LNCaP clone FGC (cell line): Measurements from ENCODE around the gene NFAM1.

ENCODE experiments used
- DNase-seq: peaks from one replicate; pipeline ENCODE4 v3.0.0-alpha.2; 2011; ENCODE audit warnings: low read depth
- H3K4me3 ChIP-seq: 2 replicates; pipeline ENCODE4 v1.5.1; 2011; ENCODE audit warnings: mild to moderate bottlenecking, low read depth, low read length, control low read depth
- CTCF ChIP-seq: IDR thresholded peaks from 2 replicates; pipeline ENCODE4 v1.5.1; 2012; ENCODE audit warnings: mild to moderate bottlenecking; ENCODE audit not compliant: control insufficient read depth, insufficient read depth; ENCODE audit errors: extremely low read depth

The NFAM1 gene

GRCh38 chr22:42428025-42428424 lies 4.2 kb downstream of the NFAM1 start:
- DNase-seq, result no peak
- no peak for TF ChIP-seq CTCF
- H3K4me3 ChIP-seq, result no peak overlapping the region

GRCh38 chr22:42427167-42427566 lies 5.0 kb downstream of the NFAM1 start:
- no peak overlapping the region for H3K4me3 ChIP-seq
- no peak for TF ChIP-seq CTCF
- DNase-seq, result no peak

DNA sequence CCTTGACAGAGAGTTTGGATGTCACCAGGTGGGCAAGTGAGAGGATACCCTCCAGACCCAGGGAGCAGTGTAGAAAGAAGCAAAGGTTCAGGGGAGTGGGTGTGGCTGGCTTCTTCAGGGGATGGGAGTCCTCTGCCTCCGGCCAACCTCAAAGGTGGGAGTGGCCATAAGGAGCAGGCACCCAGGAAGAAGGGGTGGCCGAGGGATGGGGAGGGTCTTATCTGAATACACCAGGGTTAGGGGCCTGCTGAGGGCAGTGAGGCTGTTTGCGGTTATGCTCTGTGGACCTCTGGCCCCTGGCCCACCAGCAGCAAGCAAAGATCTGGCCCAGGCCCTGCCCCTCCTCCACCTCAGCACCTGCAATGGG lies 6.2 kb downstream of the NFAM1 start:
- H3K4me3 ChIP-seq, result no peak overlapping the region

DNA sequence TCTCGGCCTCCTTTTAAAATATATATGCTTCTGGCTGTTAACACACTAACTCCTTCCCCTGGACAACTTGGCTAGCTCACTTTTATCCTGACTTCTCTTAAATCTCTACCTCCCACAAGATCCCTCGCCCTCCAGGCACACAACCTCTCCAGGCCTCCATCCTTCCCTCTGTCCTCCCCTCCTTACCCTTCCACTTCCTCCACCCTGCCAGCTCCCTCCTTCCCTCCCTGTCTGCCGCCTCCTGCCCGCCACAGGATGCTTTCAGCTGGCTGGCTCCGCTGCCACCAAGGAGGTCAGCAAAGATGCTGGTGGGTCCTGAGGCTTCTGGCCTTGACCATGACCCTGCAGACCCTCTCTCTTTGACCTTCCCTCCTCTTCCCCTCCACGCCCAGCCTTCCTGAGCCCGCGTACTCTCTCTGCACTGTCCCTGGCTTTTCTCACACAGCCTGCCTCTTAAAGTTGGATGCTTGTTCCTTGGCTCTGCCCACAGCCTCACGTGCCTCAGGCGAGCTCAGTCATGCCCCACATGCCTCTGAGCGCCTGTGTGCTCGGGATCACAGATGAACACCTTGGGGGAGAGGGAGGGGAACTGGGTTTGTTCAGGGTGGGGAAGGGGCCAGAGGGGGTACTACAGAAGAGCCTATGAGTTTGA lies 6.7 kb downstream of the NFAM1 start:
- no peak for DNase-seq
- no peak overlapping the region for H3K4me3 ChIP-seq
- TF ChIP-seq CTCF, result no peak

More for the DNA sequence above, 6.2 kb downstream of the NFAM1 start:
- no peak for DNase-seq
- TF ChIP-seq CTCF, result no peak

- H3K4me3 ChIP-seq, result no peak overlapping the region
- TF ChIP-seq CTCF, result no peak
- no peak for DNase-seq
Observed at GRCh38 chr22:42419243-42419881, 12.8 kb downstream of the NFAM1 start.

DNA sequence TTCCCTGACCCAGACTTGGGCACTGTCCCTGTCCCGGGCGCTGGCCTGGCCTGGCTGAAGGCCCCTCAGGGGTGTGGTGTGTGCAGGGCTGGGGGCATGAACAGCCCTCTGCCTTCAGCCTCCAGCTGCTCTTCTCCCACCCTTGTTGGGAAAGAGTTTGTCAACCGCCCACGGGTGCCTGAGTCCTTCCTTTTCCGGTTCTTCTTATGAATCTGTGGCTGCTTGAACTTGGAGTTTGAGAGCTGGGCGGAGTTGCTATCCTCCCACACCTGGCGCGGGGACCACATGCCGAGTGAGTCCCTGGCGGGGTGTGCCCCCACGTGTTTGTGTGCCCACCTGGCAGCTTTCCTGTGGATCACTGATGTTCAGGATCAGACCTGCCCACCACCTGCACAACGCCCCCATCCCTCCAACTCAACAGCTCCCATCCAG lies 13.4 kb downstream of the NFAM1 start:
- no peak overlapping the region for H3K4me3 ChIP-seq
- no peak for TF ChIP-seq CTCF
- no peak for DNase-seq

GRCh38 chr22:42417645-42418305 lies 14.4 kb downstream of the NFAM1 start:
- no peak for TF ChIP-seq CTCF
- no peak for DNase-seq
- no peak overlapping the region for H3K4me3 ChIP-seq
